Esophagus (tissue), 2 donors: ENCODE data around the gene PRUNE2. TPM values are rescaled to one million over a fixed set of nuclear protein-coding genes. Genes with fewer than 3 reads are reported as not detected.

Source experiments
- H3K27ac ChIP-seq, 2 donors: one replicate each; pipeline ENCODE4 v1.5.1; 2013; ENCODE audit warnings: low read depth in 2 of 2, mild to moderate bottlenecking in 2 of 2, inconsistent platforms in 1 of 2, low read length in 1 of 2, moderate library complexity in 1 of 2
- H3K27me3 ChIP-seq, 2 donors: one replicate each; pipeline ENCODE4 v1.6.1; 2013; ENCODE audit warnings: low read length in 2 of 2, control low read depth in 1 of 2, mild to moderate bottlenecking in 1 of 2; ENCODE audit not compliant: insufficient read depth in 2 of 2, control insufficient read depth in 1 of 2
- H3K36me3 ChIP-seq, 2 donors: one replicate each; pipeline ENCODE4 v1.6.1; 2013; ENCODE audit warnings: low read length in 1 of 2; ENCODE audit not compliant: control insufficient read depth in 2 of 2, insufficient read depth in 2 of 2
- H3K4me1 ChIP-seq, 2 donors: one replicate each; pipeline ENCODE4 v1.6.1; 2013; ENCODE audit warnings: low read length in 1 of 2; ENCODE audit not compliant: control insufficient read depth in 2 of 2, insufficient read depth in 2 of 2
- H3K4me3 ChIP-seq, 2 donors: one replicate each; pipeline ENCODE4 v1.5.1; 2013; ENCODE audit warnings: low read length in 2 of 2, mild to moderate bottlenecking in 2 of 2, low read depth in 1 of 2, moderate library complexity in 1 of 2
- H3K9me3 ChIP-seq, 2 donors: one replicate each; pipeline ENCODE4 v1.6.1; 2013; ENCODE audit warnings: mild to moderate bottlenecking in 2 of 2, low read depth in 1 of 2, low read length in 1 of 2, moderate library complexity in 1 of 2; ENCODE audit not compliant: control insufficient read depth in 2 of 2, insufficient read depth in 1 of 2
- WGBS, 2 donors: extraction: QIAGEN DNeasy Blood & Tissue Kit; methylation state at CpG; one replicate each; pipeline ENCODE4 v1.1.7; 2013; 5-methylcytosine and 5-hydroxymethylcytosine counted together
- polyA plus RNA-seq, 2 donors: library from polyadenylated mRNA; stranded (reverse); fragments of 200-250 nt; gene quantifications; one replicate each; pipeline ENCODE4 v1.2.3, GENCODE V29; 2013
- donor health status: healthy with polysubstance abuse.
- donor health status: Bipolar disorder and iron deficiency.

The PRUNE2 gene
- polyA plus RNA-seq, 2 donors: 8.1 to 40.7 TPM

DNA sequence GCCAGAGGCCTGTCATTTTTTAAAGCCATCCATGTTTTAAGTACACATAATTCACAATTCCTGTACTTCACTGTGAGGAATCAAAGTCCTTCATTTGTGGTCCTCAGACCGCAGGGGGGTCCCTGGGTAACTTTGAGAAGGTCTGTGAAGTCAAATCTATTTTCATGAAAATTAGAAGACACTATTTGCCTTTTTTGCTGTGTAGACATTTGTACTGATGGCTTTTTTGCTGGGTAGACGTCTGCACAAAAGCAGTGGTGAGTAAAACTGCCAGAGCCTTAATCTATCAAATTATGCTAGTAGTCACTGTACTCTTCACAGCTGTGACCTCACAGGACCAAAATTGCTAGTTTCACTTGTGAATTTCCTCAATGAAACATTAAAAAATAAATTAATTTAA, 25.7 kb downstream of the PRUNE2 start:
- no peaks in the 10 kb centered on the region for H3K9me3 ChIP-seq
- H3K27me3 ChIP-seq: no peaks in the 10 kb centered on the region
- H3K4me1 ChIP-seq: no peaks in the 10 kb centered on the region
- no peaks in the 10 kb centered on the region for H3K36me3 ChIP-seq
- H3K4me3 ChIP-seq: no peak overlapping the region
- 62% methylated on average over 2 of the region's 2 CpGs for WGBS, 2 donors
- peak overlapping the region in 1 of 2 donors; percentile 8 for H3K27ac ChIP-seq

DNA sequence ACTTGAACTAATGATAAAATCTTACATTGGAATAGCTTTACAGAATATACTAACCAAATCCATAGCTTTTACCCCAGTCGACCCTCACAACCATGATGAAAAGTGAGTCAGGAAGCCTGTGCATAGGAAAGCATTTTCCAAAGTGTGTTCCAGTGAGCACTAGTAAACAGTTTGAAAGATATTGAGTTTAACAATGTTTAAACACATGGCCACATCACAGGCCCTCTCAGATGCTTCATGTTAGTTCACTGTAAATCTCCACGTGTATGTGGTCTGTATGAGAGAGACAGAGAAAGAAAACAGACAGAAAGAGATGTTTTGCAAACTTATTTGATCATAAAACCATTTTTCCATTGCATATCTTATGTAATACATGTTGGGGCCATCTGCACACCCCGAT, 27.0 kb downstream of the PRUNE2 start:
- Histone ChIP-seq H3K4me3 (no peak overlapping the region), H3K4me1 (no peaks in the 10 kb centered on the region), H3K36me3 (no peaks in the 10 kb centered on the region), H3K27ac (no peak overlapping the region), H3K9me3 (no peaks in the 10 kb centered on the region), H3K27me3 (no peaks in the 10 kb centered on the region)
- WGBS, 2 donors: 41% methylated on average over 3 of the region's 3 CpGs

DNA sequence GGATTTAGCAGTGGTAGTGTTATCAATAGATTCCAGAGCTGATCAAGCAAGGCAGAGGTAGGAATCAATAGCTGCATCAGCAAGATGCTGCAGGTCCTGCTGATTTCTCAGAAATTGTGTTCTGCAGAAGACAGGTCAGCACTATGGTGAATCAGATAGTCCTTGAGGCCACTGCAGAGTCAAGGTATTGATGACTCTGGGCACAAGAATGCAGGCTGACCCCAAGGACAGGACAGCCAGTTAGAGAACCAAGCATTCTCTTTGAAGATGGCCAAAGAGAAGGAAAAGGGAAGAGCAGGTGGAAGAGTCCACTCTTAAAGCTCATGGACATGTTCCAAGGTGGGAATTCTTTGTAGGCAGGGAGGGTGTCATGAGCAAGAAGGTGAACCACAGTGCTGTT, 28.0 kb downstream of the PRUNE2 start:
- no peaks in the 10 kb centered on the region for H3K4me1 ChIP-seq
- H3K4me3 ChIP-seq: no peak overlapping the region
- H3K27me3 ChIP-seq: no peaks in the 10 kb centered on the region
- peak overlapping the region in 1 of 2 donors; percentile 17 for H3K27ac ChIP-seq
- H3K36me3 ChIP-seq: no peaks in the 10 kb centered on the region
- no peaks in the 10 kb centered on the region for H3K9me3 ChIP-seq

DNA sequence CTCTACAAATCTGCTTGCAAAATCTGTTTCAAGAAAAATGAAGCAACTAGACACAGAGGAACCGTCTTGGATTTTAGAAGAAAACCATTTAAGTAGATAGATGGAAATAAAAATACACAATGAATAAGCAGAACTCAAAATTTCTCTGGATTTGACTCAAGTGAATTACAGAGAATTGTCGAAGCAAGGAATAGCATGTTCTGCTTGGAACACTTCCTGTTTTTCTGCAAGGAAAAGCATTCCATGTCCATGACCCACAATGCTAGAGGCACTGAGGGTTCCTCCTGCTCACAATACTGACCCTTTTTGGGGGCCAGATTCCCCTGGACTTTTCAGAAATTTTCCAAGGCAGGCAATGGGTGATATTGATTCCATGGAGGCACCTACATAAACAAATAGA, 29.8 kb downstream of the PRUNE2 start:
- peak overlapping the region; percentile 13 to 59 for H3K27ac ChIP-seq
- 30 to 52% methylated on average over 2 of the region's 2 CpGs for WGBS, 2 donors

DNA sequence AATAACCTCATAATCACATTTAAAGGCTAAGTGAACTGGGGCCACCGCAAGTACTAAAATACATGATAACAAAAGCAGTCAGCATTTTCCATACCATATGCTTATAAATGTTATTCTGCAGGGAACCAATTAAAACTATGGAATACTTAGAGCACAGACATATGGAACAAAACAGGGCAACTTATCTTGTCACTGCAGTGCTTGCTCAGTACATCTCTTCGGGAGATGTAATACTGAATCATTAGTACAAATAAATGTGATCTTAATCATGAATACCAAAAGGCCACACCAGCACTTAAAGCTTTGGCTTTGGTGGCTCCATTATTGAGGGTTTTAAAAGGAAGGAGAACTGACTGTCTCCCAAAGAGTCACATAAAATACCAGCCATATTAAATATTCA, 32.1 kb downstream of the PRUNE2 start:
- H3K4me3 ChIP-seq: no peak overlapping the region
- no peaks in the 10 kb centered on the region for H3K27me3 ChIP-seq
- WGBS, 2 donors: 74 to 75% methylated on average over 2 of the region's 2 CpGs
- H3K9me3 ChIP-seq: no peaks in the 10 kb centered on the region
- H3K36me3 ChIP-seq: no peaks in the 10 kb centered on the region
- no peaks in the 10 kb centered on the region for H3K4me1 ChIP-seq
- H3K27ac ChIP-seq: peak overlapping the region in 1 of 2 donors; percentile 4

More for the DNA sequence above, 29.8 kb downstream of the PRUNE2 start:
- no peaks in the 10 kb centered on the region for H3K4me1 ChIP-seq
- H3K36me3 ChIP-seq: no peaks in the 10 kb centered on the region
- no peak overlapping the region for H3K4me3 ChIP-seq
- H3K9me3 ChIP-seq: no peaks in the 10 kb centered on the region
- no peaks in the 10 kb centered on the region for H3K27me3 ChIP-seq

DNA sequence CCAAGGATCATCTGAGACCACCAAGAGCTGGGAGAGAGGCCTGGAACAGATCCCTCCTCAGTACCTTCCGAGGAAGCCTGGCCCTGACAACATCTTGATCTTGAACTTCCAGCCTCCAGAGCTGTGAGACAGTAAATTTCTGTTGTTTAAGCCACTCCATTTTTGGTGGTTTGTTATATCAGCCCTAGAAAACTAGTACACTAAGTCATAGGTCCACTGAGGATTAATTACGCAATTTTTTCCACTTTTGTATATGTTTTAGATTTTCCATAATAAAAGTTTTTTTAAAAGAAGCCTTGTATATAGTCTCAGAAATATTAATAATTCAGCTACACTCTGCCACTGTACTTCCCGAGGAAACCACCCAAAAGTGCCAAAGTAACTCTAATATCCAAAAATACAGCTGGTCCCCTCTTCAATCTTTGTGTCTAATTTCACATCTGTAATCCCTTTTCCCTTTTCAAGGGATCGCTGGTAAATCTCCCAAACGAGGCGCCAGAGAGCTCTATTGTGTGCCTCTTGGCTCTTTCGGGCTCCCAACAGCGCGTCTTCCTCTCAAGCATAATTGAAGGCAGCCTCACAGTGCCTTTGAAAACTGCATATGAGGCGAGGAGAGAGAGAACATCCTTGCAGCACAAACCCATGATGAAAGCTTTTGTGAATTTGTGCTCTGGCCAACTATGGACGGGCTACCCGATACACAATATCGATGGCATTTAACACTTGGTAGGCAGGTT, 32.7 kb downstream of the PRUNE2 start:
- WGBS, 2 donors: 43 to 48% methylated on average over 13 of the region's 13 CpGs
- Histone ChIP-seq H3K4me3 (no peak overlapping the region), H3K9me3 (no peaks in the 10 kb centered on the region), H3K27ac (peak overlapping the region; percentile 9 to 65), H3K36me3 (no peaks in the 10 kb centered on the region), H3K27me3 (no peaks in the 10 kb centered on the region), H3K4me1 (peaks cover 0 to 2% of the 10 kb centered on the region in 2 donors)

DNA sequence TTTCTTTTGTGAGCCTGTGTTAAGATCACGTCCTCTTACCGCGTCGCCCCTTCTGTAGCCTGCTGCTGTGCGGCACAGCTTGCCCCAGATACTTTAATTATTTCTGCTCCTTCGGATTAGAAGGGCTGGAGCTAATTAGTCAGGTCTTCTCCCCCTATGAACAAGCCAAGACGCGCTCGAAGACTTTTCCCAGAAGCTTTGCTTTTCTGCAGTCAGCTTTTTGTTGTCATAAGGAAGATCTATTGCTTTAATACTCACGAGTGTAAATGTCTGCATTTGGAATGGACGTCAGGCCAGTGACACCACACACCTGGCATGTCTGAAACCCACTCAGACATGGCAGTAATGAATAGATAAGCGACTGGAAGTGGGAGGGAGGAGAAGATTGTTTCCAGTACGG, 37.0 kb downstream of the PRUNE2 start:
- 16 to 29% methylated on average over 13 of the region's 13 CpGs for WGBS, 2 donors
- H3K9me3 ChIP-seq: no peaks in the 10 kb centered on the region

DNA sequence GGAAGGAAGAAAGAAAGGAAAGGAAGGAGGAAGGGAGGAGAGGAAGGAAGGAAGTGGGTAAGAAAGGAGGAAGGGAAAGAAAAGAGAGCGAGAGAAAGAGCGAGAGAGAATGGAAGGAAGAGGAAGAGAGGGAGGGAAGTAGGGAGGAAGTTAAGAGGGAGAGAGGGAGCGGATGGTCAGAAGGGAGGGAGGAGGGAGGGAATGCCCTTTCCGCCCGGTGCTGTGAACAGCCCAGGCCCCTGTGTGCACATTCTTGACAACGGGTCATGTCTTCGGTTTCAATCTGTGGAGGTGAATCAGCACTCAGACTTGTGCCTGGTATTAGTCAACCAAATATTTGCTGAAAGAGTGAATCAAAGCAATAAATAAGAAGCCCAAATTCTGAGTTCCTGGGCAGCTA, 39.2 kb downstream of the PRUNE2 start:
- H3K9me3 ChIP-seq: no peaks in the 10 kb centered on the region
- 56 to 59% methylated on average over 7 of the region's 7 CpGs for WGBS, 2 donors
- no peak overlapping the region for H3K27ac ChIP-seq
- H3K36me3 ChIP-seq: no peaks in the 10 kb centered on the region
- H3K4me1 ChIP-seq: peaks cover 0 to 3% of the 10 kb centered on the region in 2 donors
- no peak overlapping the region for H3K4me3 ChIP-seq
- H3K27me3 ChIP-seq: no peaks in the 10 kb centered on the region

More for the DNA sequence above, 37.0 kb downstream of the PRUNE2 start:
- Histone ChIP-seq H3K27me3 (no peaks in the 10 kb centered on the region), H3K4me1 (peaks cover 0 to 3% of the 10 kb centered on the region in 2 donors), H3K4me3 (peak overlapping the region in 1 of 2 donors; percentile 18), H3K27ac (peak overlapping the region in 1 of 2 donors; percentile 59), H3K36me3 (no peaks in the 10 kb centered on the region)

DNA sequence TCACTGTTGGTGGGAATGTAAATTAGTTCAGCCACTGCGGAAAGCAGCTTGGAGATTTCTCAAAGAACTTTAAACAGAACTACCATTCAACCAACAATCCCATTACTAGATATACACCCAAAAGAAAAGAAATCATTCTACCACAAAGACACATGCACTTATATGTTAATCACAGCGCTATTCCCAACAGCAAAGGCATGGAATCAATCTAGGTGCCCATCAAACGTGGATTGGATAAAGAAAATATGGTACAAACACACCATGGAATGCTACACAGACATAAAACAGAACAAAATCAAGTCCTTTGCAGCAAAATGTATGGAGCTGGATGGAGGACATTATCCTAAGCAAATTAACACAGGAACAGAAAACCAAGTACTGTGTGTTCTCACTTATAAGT, 42.1 kb downstream of the PRUNE2 start:
- WGBS, 2 donors: 71 to 76% methylated on average over 3 of the region's 3 CpGs
- H3K27me3 ChIP-seq: no peaks in the 10 kb centered on the region
- H3K4me1 ChIP-seq: peaks cover 0 to 3% of the 10 kb centered on the region in 2 donors
- no peaks in the 10 kb centered on the region for H3K36me3 ChIP-seq
- H3K9me3 ChIP-seq: no peaks in the 10 kb centered on the region
- no peak overlapping the region for H3K27ac ChIP-seq
- H3K4me3 ChIP-seq: no peak overlapping the region

DNA sequence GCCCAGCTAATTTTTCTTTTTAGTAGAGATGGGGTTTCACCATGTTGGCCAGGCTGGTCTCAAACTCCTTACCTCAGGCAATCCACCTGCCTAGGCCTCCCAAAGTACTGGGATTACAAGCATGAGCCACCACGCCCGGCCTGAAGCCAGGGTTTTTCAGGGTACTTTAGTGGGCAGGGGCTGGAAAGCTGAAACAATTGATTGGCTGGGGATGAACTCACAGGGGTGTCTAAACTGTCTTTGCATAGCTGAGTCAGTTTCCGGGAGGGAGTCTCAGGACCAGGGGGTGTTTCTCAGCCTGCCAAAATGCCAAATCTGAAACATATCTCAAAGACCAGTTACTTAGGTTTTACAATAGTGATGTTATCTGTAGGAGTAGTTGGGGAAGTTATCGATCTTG, 46.1 kb downstream of the PRUNE2 start:
- 82 to 83% methylated on average over 4 of the region's 4 CpGs for WGBS, 2 donors
- Histone ChIP-seq H3K9me3 (no peaks in the 10 kb centered on the region), H3K27ac (no peak overlapping the region), H3K36me3 (no peaks in the 10 kb centered on the region), H3K27me3 (no peaks in the 10 kb centered on the region), H3K4me1 (no peaks in the 10 kb centered on the region), H3K4me3 (no peak overlapping the region)
